NCI-H1417 (cell line): ENCODE data around the gene DNAI4.
"Not testable (repeated sequence)": the region's sequence is repeated elsewhere in the genome, so short reads cannot be mapped to it uniquely, and the experiment has no call there.

Experiments
- DNase-seq, 3 experiments: peaks; one replicate each; lab custom pipeline; 2025; lab: John Stamatoyannopoulos, UW

DNAI4 gene

DNA sequence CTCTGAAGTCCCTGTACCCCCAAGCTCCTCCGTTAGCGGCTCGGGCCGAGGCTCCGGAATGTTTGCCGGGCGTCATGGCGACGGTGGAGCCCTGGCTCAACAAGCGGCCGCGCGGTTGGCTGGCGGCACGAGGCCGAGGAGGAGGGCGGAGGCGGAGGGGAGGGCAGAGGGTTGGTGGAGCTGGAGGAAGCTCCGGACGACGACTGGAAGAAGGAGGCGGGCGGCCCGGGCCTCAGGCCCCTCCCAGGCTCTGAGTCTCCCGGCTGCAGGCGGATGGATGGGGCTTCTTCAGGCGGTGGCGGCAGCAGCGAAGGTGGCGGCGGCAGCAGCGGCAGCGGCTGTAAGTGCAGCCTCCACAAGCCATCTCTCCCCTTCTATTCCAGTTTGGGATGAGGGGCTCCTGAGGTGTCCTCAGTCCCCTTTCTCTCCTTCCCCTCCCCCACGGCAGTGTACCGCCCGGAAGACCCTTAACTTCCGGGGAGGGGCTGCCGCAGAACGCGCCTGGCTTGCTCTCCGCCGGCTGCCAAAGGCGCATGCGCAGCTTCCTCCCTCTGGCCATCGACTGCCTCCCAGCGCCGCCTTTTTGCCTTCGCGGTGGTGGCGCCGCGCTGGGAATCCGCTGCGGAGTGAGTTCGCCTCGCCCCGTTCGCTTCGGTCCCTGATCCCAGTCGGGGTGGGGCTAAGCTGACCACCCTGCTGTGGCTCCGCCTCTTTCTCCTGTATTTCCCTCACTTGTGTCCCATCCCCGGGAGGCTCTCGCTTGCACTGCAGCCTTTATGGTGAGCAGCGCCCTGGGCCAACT is at the start of gene DNAI4, which contains the start of gene MIER1:
Gene DNAI4 (minus strand): TSS at position 101 of the 802 bp plus-strand sequence. CDS start 25 bp downstream, at position 76.
Gene MIER1 (plus strand): TSS at position 235 of the 802 bp plus-strand sequence. CDS start 39 bp downstream, at position 274.
- peak; percentile 98 to 99 (median 99) for DNase-seq

- DNase-seq: no peak
Observed at GRCh38 chr1:66968574-66968973, 43.9 kb upstream of the DNAI4 start.

- DNase-seq: not testable (repeated sequence)
Observed at GRCh38 chr1:66966188-66966873, 41.7 kb upstream of the DNAI4 start.

GRCh38 chr1:66957938-66958337 is 33.3 kb upstream of the DNAI4 start:
- DNase-seq: no peak

DNA sequence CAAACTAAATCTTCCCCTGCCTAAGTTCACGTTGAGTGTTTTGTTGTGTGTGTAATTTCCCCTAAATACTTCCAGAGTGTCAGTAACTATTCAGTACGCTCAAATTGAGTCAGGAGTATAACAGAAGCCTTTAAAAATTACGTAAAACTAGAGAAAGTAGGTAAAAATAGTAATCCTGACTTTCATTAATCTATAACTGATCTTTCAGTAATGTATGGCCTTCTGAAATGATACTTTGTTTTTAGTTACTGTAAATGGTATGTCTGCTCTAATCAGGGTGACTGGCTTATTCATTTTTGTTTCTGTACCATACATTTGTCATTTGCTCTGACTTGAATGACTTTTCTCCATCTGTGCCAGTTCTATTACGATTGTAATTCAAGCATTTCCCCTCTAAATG is 29.6 kb upstream of the DNAI4 start:
- DNase-seq: no peak

GRCh38 chr1:66951513-66951912 is 26.9 kb upstream of the DNAI4 start:
- no peak for DNase-seq

DNA sequence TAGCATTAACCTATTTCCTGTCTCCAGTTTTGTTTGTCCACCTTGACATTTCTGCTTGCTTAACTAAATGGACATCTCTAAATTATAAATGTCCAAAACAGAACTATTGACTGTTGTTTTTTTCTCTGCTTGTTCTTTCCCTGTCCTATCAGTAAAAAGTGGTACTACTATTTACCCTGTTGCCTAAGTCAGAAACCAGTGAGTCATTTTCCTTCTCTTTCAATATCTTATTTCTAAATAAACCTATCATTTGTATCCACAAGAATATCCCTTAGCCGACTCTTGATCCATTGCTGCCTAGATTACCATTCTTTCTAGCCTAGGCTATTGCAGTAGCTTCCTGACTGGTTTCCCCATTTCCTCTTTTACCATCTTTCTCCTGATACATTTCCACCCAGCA is 22.6 kb upstream of the DNAI4 start:
- no peak for DNase-seq

GRCh38 chr1:66945316-66945715 is 20.7 kb upstream of the DNAI4 start:
- no peak for DNase-seq

- no peak for DNase-seq
Observed at GRCh38 chr1:66944330-66945274, 19.9 kb upstream of the DNAI4 start.

- no peak for DNase-seq
Observed at GRCh38 chr1:66943361-66943969, 18.8 kb upstream of the DNAI4 start.

GRCh38 chr1:66940981-66941380 is 16.3 kb upstream of the DNAI4 start:
- no peak for DNase-seq

- no peak for DNase-seq
Observed at GRCh38 chr1:66938613-66939012, 14.0 kb upstream of the DNAI4 start.

GRCh38 chr1:66937529-66938234 is 13.0 kb upstream of the DNAI4 start:
- DNase-seq: no peak

- DNase-seq: peak in 2 of 3 experiments; percentile 13 to 25
Observed at GRCh38 chr1:66933887-66934700, 9.4 kb upstream of the DNAI4 start.

DNA sequence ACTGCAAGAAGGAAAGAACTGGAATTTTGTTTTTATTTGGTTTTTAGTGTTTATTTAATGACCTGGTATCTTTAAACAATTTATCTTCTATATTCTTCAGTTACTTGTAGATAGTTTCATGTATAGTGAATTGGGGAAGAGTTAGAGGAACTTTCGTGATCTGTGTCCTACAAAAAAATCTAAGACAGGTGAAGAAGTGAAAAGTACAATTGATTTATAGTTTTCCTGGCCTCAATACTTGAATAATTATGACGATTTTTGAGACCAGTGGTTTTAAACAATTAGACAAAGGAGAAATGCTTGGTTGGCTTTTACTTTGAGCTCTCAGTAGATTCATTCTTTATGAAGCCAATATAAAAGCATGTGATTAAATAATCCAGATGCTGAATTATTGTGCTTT is 7.6 kb upstream of the DNAI4 start:
- DNase-seq: peak in 1 of 3 experiments; percentile 39

DNA sequence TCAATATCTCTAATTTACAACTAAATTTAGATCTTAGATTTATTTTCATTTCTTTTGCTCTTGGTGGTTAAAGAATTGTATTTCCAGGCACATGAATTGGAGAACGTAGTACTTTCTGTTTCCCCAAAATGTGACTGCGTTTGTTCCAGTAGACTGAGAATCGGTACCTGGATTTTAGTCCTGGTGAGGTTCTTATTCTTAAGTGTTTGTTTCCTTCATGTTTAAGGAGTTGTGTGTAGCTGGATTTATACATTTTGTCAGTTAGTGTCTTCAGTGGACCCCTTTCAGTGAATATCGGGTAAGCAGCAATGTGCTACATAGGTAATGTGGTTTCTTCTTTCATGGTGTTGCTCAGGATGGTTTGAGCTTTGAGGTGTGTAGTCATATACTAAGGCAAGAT is 6.9 kb upstream of the DNAI4 start:
- peak; percentile 16 to 41 (median 28) for DNase-seq

- no peak for DNase-seq
Observed at GRCh38 chr1:66930823-66931174, 6.1 kb upstream of the DNAI4 start.

DNA sequence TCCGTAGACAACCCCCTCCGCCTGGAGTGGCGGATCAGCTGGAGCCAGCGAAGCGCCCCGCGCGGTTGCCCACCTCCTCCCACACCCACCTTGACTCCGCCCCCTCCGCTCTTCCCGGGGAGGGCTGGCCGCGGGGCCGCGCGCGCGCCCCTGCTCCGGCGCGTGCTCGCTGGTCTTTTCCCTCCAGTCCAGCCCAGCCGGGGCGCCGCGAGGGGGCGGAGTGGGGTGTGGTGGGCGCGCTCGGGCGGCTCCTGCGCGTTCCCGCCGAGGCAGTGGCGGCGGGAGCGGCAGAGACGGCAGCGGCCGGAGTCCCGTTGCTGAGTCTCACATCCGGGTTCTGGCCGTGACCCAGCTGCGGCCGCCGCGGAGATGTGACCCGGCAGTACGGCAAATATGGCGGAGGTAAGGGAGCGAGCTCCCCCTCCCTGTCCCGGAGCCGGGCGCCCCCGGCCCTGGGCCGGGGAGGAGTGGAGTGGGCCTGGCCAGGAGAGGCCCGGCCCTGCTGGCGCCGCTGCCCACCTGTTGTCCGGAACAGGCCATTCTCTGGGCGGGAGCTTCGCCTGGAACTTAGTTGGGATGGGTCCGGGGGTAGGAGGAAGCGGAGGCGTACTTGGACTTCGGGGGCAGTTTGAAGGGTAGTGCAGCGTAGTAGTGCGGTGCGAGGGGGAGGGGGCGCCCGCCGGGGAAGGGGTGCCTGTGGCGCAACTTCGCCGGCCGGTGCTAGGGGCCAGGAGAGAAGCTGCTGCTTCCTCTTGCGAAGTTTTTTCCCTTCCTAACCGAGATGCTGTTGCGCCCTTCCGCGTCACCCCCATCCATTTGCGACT is 5.6 kb upstream of the DNAI4 start:
- DNase-seq: peak; percentile 96 to 97 (median 96)

- DNase-seq: no peak
Observed at GRCh38 chr1:66929691-66929998, 5.0 kb upstream of the DNAI4 start.
